GM23338 (cell line): Measurements from ENCODE around the gene RIT2. TPM values are rescaled to one million over a fixed set of nuclear protein-coding genes. Genes with fewer than 3 reads are reported as not detected.

Source experiments
- ATAC-seq: fragments of 200-7000 bp; cut with Tn5 transposase; 3 replicates; pipeline ENCODE4 v1.9.1; 2020
- DNase-seq: peaks from one replicate; pipeline ENCODE4 v3.0.0-alpha.2; 2015; ENCODE audit warnings: low spot score
- H2AFZ ChIP-seq: fragments of 200-600 bp; sonication (generic); 2 replicates; pipeline ENCODE4 v1.8.0; 2016; ENCODE audit warnings: antibody characterized with exemption, mild to moderate bottlenecking, moderate library complexity
- H3F3A ChIP-seq: fragments of 200-600 bp; sonication (generic); replicated peaks from 2 replicates; pipeline ENCODE4 v1.8.0; 2017; ENCODE audit warnings: antibody characterized with exemption, mixed run types, low read depth
- H3K27ac ChIP-seq: fragments of 200-600 bp; sonication (generic); 2 replicates; pipeline ENCODE4 v1.6.1; 2016; ENCODE audit warnings: low read depth
- H3K27me3 ChIP-seq: fragments of 200-600 bp; sonication (generic); 2 replicates; pipeline ENCODE4 v1.8.0; 2016; ENCODE audit warnings: mild to moderate bottlenecking, mixed run types, moderate library complexity; ENCODE audit not compliant: insufficient read depth
- H3K36me3 ChIP-seq: fragments of 200-600 bp; sonication (generic); 2 replicates; pipeline ENCODE4 v1.8.0; 2016; ENCODE audit warnings: mild to moderate bottlenecking; ENCODE audit not compliant: insufficient read depth
- H3K4me1 ChIP-seq: fragments of 200-600 bp; sonication (generic); 2 replicates; pipeline ENCODE4 v1.8.0; 2016; ENCODE audit warnings: mild to moderate bottlenecking, moderate library complexity; ENCODE audit not compliant: insufficient read depth
- H3K4me2 ChIP-seq: fragments of 200-600 bp; sonication (generic); 2 replicates; pipeline ENCODE4 v1.7.1; 2017; ENCODE audit warnings: mixed run types
- H3K4me3 ChIP-seq: fragments of 200-600 bp; sonication (generic); 2 replicates; pipeline ENCODE4 v1.6.1; 2016; ENCODE audit warnings: mixed run types
- H3K79me2 ChIP-seq: fragments of 200-600 bp; sonication (generic); replicated peaks from 2 replicates; pipeline ENCODE4 v1.8.0; 2017; ENCODE audit warnings: mild to moderate bottlenecking; ENCODE audit not compliant: insufficient read depth
- H3K9me2 ChIP-seq: fragments of 200-600 bp; sonication (generic); 2 replicates; pipeline ENCODE4 v1.8.0; 2017; ENCODE audit not compliant: insufficient read depth
- H4K20me1 ChIP-seq: fragments of 200-600 bp; sonication (generic); replicated peaks from 2 replicates; pipeline ENCODE4 v1.8.0; 2017; ENCODE audit warnings: mild to moderate bottlenecking; ENCODE audit not compliant: insufficient read depth
- H3K27ac Mint-ChIP-seq: 2 replicates; pipeline ENCODE4 v1.8.0; 2020; ENCODE audit warnings: inconsistent platforms, mild to moderate bottlenecking, moderate library complexity, mixed read lengths
- H3K27me3 Mint-ChIP-seq: 3 replicates; pipeline ENCODE4 v1.8.0; 2022; ENCODE audit warnings: low read depth, mild to moderate bottlenecking, moderate library complexity, mixed read lengths, inconsistent platforms; ENCODE audit not compliant: insufficient read depth, poor library complexity
- H3K36me3 Mint-ChIP-seq: 3 replicates; pipeline ENCODE4 v1.8.0; 2021; ENCODE audit warnings: low read depth, mild to moderate bottlenecking, inconsistent platforms, moderate library complexity, mixed read lengths
- H3K4me1 Mint-ChIP-seq: 3 replicates; pipeline ENCODE4 v1.8.0; 2020; ENCODE audit warnings: mild to moderate bottlenecking, inconsistent platforms, mixed read lengths
- H3K4me3 Mint-ChIP-seq: 3 replicates; pipeline ENCODE4 v1.8.0; 2021; ENCODE audit warnings: moderate library complexity, mild to moderate bottlenecking, inconsistent platforms, mixed read lengths
- H3K9me3 Mint-ChIP-seq: 3 replicates; pipeline ENCODE4 v1.8.0; 2020; ENCODE audit warnings: moderate library complexity, mild to moderate bottlenecking, inconsistent platforms, mixed read lengths
- CREB1 ChIP-seq: fragments of 250-450 bp; sonication (Bioruptor Pico); IDR thresholded peaks from 2 replicates; pipeline ENCODE4 v1.5.0; 2020; ENCODE audit warnings: low read depth, mild to moderate bottlenecking, moderate library complexity
- ETS1 ChIP-seq: IDR thresholded peaks from 2 replicates; pipeline ENCODE4 v1.6.1; 2016; ENCODE audit warnings: antibody characterized with exemption
- EZH2 ChIP-seq: fragments of 200-600 bp; sonication (generic); IDR thresholded peaks from one replicate; pipeline ENCODE4 v1.8.0; 2017; ENCODE audit warnings: antibody characterized with exemption, mild to moderate bottlenecking, low read depth; ENCODE audit not compliant: unreplicated experiment
- EZH2phosphoT487 ChIP-seq: fragments of 200-600 bp; sonication (generic); IDR thresholded peaks from one replicate; pipeline ENCODE4 v1.8.1; 2018; ENCODE audit warnings: antibody characterized with exemption; ENCODE audit not compliant: unreplicated experiment
- JUNB ChIP-seq: IDR thresholded peaks from one replicate; pipeline ENCODE4 v1.6.1; 2016; ENCODE audit warnings: antibody characterized with exemption; ENCODE audit not compliant: unreplicated experiment
- REST ChIP-seq: IDR thresholded peaks from one replicate; pipeline ENCODE4 v1.6.1; 2018; ENCODE audit warnings: antibody characterized with exemption; ENCODE audit not compliant: unreplicated experiment
- STAT1 ChIP-seq: IDR thresholded peaks from one replicate; pipeline ENCODE4 v1.6.1; 2016; ENCODE audit warnings: antibody characterized with exemption; ENCODE audit not compliant: unreplicated experiment
- ZNF331 ChIP-seq: fragments of 250-450 bp; sonication (Bioruptor Pico); IDR thresholded peaks from 2 replicates; pipeline ENCODE4 v1.5.0; 2020; ENCODE audit warnings: low read depth, mild to moderate bottlenecking, moderate library complexity
- polyA plus RNA-seq: library from polyadenylated mRNA; unstranded; fragments of >200 nt; fragmentation: Nextera tagmentation; extraction: Ambion mirVana; gene quantifications from 2 replicates; pipeline ENCODE4 v1.2.1, GENCODE V29; 2016
- total RNA-seq: library from RNA; depleted of rRNA; stranded (reverse); fragments of >200 nt; shearing (Covaris generic); gene quantifications from 2 replicates; pipeline ENCODE4 v1.2.3, GENCODE V29; 2014
- TF ChIP-seq, protein P1 (sequence below), 2 experiments: fragments of 200-600 bp in 1 of 2; sonication (generic) in 1 of 2; conservative IDR thresholded peaks; 2 replicates each; pipeline versions ENCODE4 v1.5.1 to v1.6.1; 2016 to 2017; ENCODE audit warnings: antibody characterized with exemption in 2 of 2, low read depth in 2 of 2, mild to moderate bottlenecking in 2 of 2, moderate library complexity in 1 of 2

RIT2 gene
- total and polyA plus RNA-seq, 2 experiments from 2014 or later: 1.9 to 8.8 TPM

DNA sequence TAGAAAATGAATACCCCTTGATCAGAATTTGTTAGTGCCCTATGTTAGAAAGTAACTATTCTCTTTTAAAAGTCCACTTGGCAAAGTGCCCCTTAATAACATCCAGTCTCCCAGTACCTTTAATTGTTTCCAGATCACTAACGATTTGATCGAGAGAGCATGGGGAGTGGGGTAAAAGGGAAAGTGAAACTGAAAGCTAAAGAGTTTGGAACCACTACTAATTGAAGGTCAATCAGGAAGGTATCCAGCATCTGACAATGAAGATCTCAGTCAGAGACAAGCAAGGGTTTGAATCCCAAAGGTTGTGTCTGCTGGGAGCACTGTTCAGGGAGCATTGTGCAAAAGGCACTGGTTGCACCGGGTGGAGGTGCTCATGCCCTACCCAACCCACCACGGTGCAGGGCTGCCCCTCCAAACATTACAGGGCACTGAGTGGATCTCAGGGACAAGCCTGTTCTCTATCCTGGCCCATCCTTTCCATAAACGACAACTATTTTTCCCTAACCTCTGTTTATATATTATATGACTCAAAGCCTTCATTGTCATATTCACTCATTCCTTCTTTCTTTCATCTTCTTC is 14.6 kb upstream of the RIT2 start:
- H4K20me1 ChIP-seq: no peaks in the 10 kb centered on the region
- H3K9me3 Mint-ChIP-seq: peaks cover 16% of the 10 kb centered on the region; the same call in 2 of the 3 replicates
- H3K36me3 Mint-ChIP-seq: peaks cover 22% of the 10 kb centered on the region
- H3K27me3 ChIP-seq: no peaks in the 10 kb centered on the region
- TF ChIP-seq EZH2phosphoT487 (no peak), ETS1 (no peak), STAT1 (no peak), EZH2 (no peak), CREB1 (CRISPR knock-in tag) (no peak), ZNF331 (no peak), JUNB (no peak), REST (no peak)
- TF ChIP-seq, protein P1, sequence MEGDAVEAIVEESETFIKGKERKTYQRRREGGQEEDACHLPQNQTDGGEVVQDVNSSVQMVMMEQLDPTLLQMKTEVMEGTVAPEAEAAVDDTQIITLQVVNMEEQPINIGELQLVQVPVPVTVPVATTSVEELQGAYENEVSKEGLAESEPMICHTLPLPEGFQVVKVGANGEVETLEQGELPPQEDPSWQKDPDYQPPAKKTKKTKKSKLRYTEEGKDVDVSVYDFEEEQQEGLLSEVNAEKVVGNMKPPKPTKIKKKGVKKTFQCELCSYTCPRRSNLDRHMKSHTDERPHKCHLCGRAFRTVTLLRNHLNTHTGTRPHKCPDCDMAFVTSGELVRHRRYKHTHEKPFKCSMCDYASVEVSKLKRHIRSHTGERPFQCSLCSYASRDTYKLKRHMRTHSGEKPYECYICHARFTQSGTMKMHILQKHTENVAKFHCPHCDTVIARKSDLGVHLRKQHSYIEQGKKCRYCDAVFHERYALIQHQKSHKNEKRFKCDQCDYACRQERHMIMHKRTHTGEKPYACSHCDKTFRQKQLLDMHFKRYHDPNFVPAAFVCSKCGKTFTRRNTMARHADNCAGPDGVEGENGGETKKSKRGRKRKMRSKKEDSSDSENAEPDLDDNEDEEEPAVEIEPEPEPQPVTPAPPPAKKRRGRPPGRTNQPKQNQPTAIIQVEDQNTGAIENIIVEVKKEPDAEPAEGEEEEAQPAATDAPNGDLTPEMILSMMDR (conservative IDR thresholded peaks at IDR 0.05; ENCODE audit: low read depth in 2 of 2): no peak
- H2AFZ ChIP-seq: peak overlapping the region; percentile 53; the same call in 1 of the 2 replicates
- H3K4me1 Mint-ChIP-seq: peaks cover 25% of the 10 kb centered on the region
- H3K4me3 ChIP-seq: no peak overlapping the region
- H3K27ac ChIP-seq: no peak overlapping the region
- no peak overlapping the region for H3K4me2 ChIP-seq
- DNase-seq: no peak
- no peaks in the 10 kb centered on the region for H3K4me1 ChIP-seq
- peaks cover 7% of the 10 kb centered on the region for H3K27me3 Mint-ChIP-seq
- no peaks in the 10 kb centered on the region for H3K79me2 ChIP-seq
- H3K4me3 Mint-ChIP-seq: no peak overlapping the region
- H3F3A ChIP-seq: no peaks in the 10 kb centered on the region
- 0 out of 2 replicates have a peak, but pooled peaks cover 3% of the 10 kb centered on the region for H3K36me3 ChIP-seq
- no peaks in the 10 kb centered on the region for H3K9me2 ChIP-seq
- no peak for ATAC-seq
- no peak overlapping the region for H3K27ac Mint-ChIP-seq
